K562 (cell line): Measurements from ENCODE around the gene TERB2. TPM values are rescaled to one million over a fixed set of nuclear protein-coding genes. Genes with fewer than 3 reads are reported as not detected.

Experiments
- ATAC-seq: fragments of 200-7000 bp; cut with Tn5 transposase; 3 replicates; pipeline ENCODE4 v1.9.1; 2020; ENCODE audit warnings: moderate library complexity
- BruUV-seq: library from RNA; stranded (reverse); fragments of 400-500 nt; replicated peaks from 2 replicates; lab custom pipeline; 2021; lab: Mats Ljungman, UMichigan
- CTCF ChIA-PET: fragments of 300-600 bp; formaldehyde crosslinking; extraction: SDS; loops from one replicate; lab custom pipeline; 2021; ENCODE audit warnings: low intra/inter-chr PET ratio; lab: Yijun Ruan, JAX
- POLR2A ChIA-PET: fragments of 300-600, 350-650 bp; sonication (Branson Sonifier 250); formaldehyde crosslinking; extraction: SDS; loops from one replicate; lab custom pipeline; 2021; ENCODE audit warnings: antibody characterized with exemption, inconsistent platforms; lab: Yijun Ruan, JAX
- DNase-seq, 4 experiments: peaks; one replicate each; pipeline versions ENCODE4 v3.0.0 to v3.0.0-alpha.2; 2011 to 2018; ENCODE audit warnings: low spot score in 3 of 4, mixed read lengths in 3 of 4; ENCODE audit errors: extremely low read depth in 1 of 4
- FAIRE-seq: peaks from 2 replicates; lab custom pipeline; 2011; peaks lifted over from hg19 to GRCh38; lab: Jason Lieb, UNC
- H2AFZ ChIP-seq: 2 replicates; pipeline ENCODE4 v1.6.0; 2011; ENCODE audit warnings: low read depth, low read length, control low read depth, inconsistent platforms
- H3K27ac ChIP-seq: fragments of 200-600 bp; 3 replicates; pipeline ENCODE4 v1.8.0; 2011; ENCODE audit warnings: low read depth, mild to moderate bottlenecking, control low read depth, inconsistent platforms, low read length, moderate library complexity, mixed read lengths; ENCODE audit errors: extremely low read depth
- H3K27me3 ChIP-seq, 2 experiments: fragments of 300-600 bp in 1 of 2; 2 replicates in 1 of 2; 3 replicates in 1 of 2; pipeline versions ENCODE4 v1.6.0 to v1.8.0; 2011; ENCODE audit warnings: inconsistent platforms in 2 of 2, low read length in 2 of 2, mild to moderate bottlenecking in 1 of 2, mixed read lengths in 1 of 2, moderate library complexity in 1 of 2; ENCODE audit not compliant: control insufficient read depth in 2 of 2, insufficient read depth in 2 of 2
- H3K36me3 ChIP-seq: fragments of 300-600 bp; 3 replicates; pipeline ENCODE4 v1.8.0; 2011; ENCODE audit warnings: mild to moderate bottlenecking, low read length, inconsistent platforms; ENCODE audit not compliant: control insufficient read depth, insufficient read depth
- H3K4me1 ChIP-seq, 2 experiments: fragments of 200-600 bp in 1 of 2; replicated peaks in 1 of 2; 2 replicates in 1 of 2; 3 replicates in 1 of 2; pipeline versions ENCODE4 v1.5.1 to v1.8.0; 2011; ENCODE audit warnings: inconsistent platforms in 2 of 2, low read length in 2 of 2, mild to moderate bottlenecking in 1 of 2, mixed read lengths in 1 of 2, moderate library complexity in 1 of 2; ENCODE audit not compliant: control insufficient read depth in 2 of 2, insufficient read depth in 2 of 2
- H3K4me2 ChIP-seq: 2 replicates; pipeline ENCODE4 v1.6.1; 2011; ENCODE audit warnings: low read length, control low read depth, inconsistent platforms, mixed read lengths; ENCODE audit not compliant: insufficient read depth
- H3K4me3 ChIP-seq: fragments of 200-600 bp; sonication (generic), shearing (Covaris generic); 2 replicates; pipeline ENCODE4 v1.5.1; 2016; ENCODE audit warnings: control low read depth, inconsistent platforms
- H3K79me2 ChIP-seq: fragments of 200-600 bp; 3 replicates; pipeline ENCODE4 v1.8.0; 2011; ENCODE audit warnings: low read length, inconsistent platforms; ENCODE audit not compliant: control insufficient read depth, insufficient read depth
- H3K9ac ChIP-seq, 2 experiments: 2 replicates each; pipeline versions ENCODE4 v1.6.0 to v1.6.1; 2011; ENCODE audit warnings: low read depth in 2 of 2, low read length in 2 of 2, control low read depth in 1 of 2, inconsistent platforms in 1 of 2, mild to moderate bottlenecking in 1 of 2, mixed read lengths in 1 of 2; ENCODE audit not compliant: insufficient read depth in 1 of 2
- H3K9me1 ChIP-seq: one replicate; pipeline ENCODE4 v1.6.0; 2011; ENCODE audit warnings: inconsistent platforms, mild to moderate bottlenecking, low read length, moderate library complexity; ENCODE audit not compliant: control insufficient read depth, insufficient read depth
- H3K9me3 ChIP-seq: replicated peaks from 2 replicates; pipeline ENCODE4 v1.5.1; 2011; ENCODE audit warnings: low read depth, low read length, inconsistent platforms; ENCODE audit not compliant: control insufficient read depth, insufficient read depth
- H4K20me1 ChIP-seq: replicated peaks from 2 replicates; pipeline ENCODE4 v1.6.1; 2011; ENCODE audit warnings: low read length, inconsistent platforms, mixed read lengths; ENCODE audit not compliant: control insufficient read depth, insufficient read depth
- ATF2 ChIP-seq: sonication (generic); formaldehyde crosslinking; IDR thresholded peaks from 2 replicates; pipeline ENCODE4 v1.8.1; 2022; ENCODE audit warnings: missing genetic modification reagents
- BCLAF1 ChIP-seq, 2 experiments: fragments of 450-650 bp in 1 of 2; IDR thresholded peaks; 2 replicates each; pipeline ENCODE4 v1.6.1; 2011 to 2017; ENCODE audit warnings: low read depth in 2 of 2, antibody characterized with exemption in 1 of 2, borderline replicate concordance in 1 of 2, low read length in 1 of 2, mild to moderate bottlenecking in 1 of 2, mixed read lengths in 1 of 2; ENCODE audit not compliant: control insufficient read depth in 1 of 2
- CBX5 ChIP-seq: IDR thresholded peaks from 2 replicates; pipeline ENCODE4 v1.6.1; 2014; ENCODE audit warnings: low read depth, borderline replicate concordance
- COPS2 ChIP-seq: fragments of 450-650 bp; conservative IDR thresholded peaks from 2 replicates; pipeline ENCODE4 v1.6.1; 2016; ENCODE audit warnings: mild to moderate bottlenecking, moderate library complexity
- HDAC2 ChIP-seq: fragments of 450-650 bp; IDR thresholded peaks from 2 replicates; pipeline ENCODE4 v1.6.1; 2016; ENCODE audit warnings: mild to moderate bottlenecking
- HMBOX1 ChIP-seq: sonication (generic); IDR thresholded peaks from 2 replicates; pipeline ENCODE4 v1.6.1; 2016
- HNRNPL ChIP-seq: fragments of 200-400 bp; formaldehyde crosslinking; IDR thresholded peaks from 2 replicates; pipeline ENCODE4 v1.6.1; 2017; ENCODE audit warnings: low read depth, mild to moderate bottlenecking, low read length
- MEIS2 ChIP-seq: fragments of 450-650 bp; IDR thresholded peaks from 2 replicates; pipeline ENCODE4 v1.6.1; 2014; ENCODE audit warnings: mild to moderate bottlenecking; ENCODE audit not compliant: partially characterized antibody
- NUFIP1 ChIP-seq: fragments of 450-650 bp; IDR thresholded peaks from 2 replicates; pipeline ENCODE4 v1.6.1; 2018; ENCODE audit not compliant: partially characterized antibody
- POLR2AphosphoS5 ChIP-seq: IDR thresholded peaks from 2 replicates; pipeline ENCODE4 v1.6.1; 2011; ENCODE audit warnings: mild to moderate bottlenecking, low read depth, low read length, moderate library complexity; ENCODE audit not compliant: control insufficient read depth, insufficient read depth
- PTRF ChIP-seq: fragments of 450-650 bp; IDR thresholded peaks from 2 replicates; pipeline ENCODE4 v1.6.1; 2016; ENCODE audit warnings: mild to moderate bottlenecking, missing genetic modification characterization, missing compliant biosample characterization
- RHOXF2B ChIP-seq: fragments of 250-450 bp; sonication (Bioruptor Pico); conservative IDR thresholded peaks from 2 replicates; pipeline ENCODE4 v1.5.1; 2021
- SREBF1 ChIP-seq: fragments of 150-350 bp; IDR thresholded peaks from 2 replicates; pipeline ENCODE4 v1.6.1; 2014; ENCODE audit warnings: antibody characterized with exemption, low read depth, low read length, borderline replicate concordance
- TEAD1 ChIP-seq, 2 experiments: fragments of 450-650 bp in 1 of 2; sonication (generic) in 1 of 2; formaldehyde crosslinking; IDR thresholded peaks; 2 replicates each; pipeline versions ENCODE4 v1.4.0 to v1.8.0; 2020 to 2022; ENCODE audit warnings: mild to moderate bottlenecking in 2 of 2, missing genetic modification reagents in 1 of 2
- WGBS: fragments of 100-300 bp; shearing (Covaris generic); methylation state at CpG from one replicate; pipeline ENCODE4 v1.1.6; 2016; ENCODE audit warnings: low coverage, mixed read lengths; ENCODE audit not compliant: insufficient coverage; ENCODE audit errors: missing lambda C conversion rate; 5-methylcytosine and 5-hydroxymethylcytosine counted together
- in situ Hi-C: fragments of 300-500 bp; cut with MboI; formaldehyde crosslinking; loops from 4 replicates; pipeline ENCODE4 v1.15.0; 2018; ENCODE audit warnings: inconsistent platforms, mixed read lengths
- intact Hi-C: fragments of 100-400 bp; cut with micrococcal nuclease; formaldehyde crosslinking; loops from 2 replicates; pipeline ENCODE4 v1.14.2; 2022
- polyA plus RNA-seq, 8 experiments: library from polyadenylated mRNA; depleted of rRNA in 4 of 8; stranded (reverse) in 5 of 8; unstranded in 3 of 8; fragments of >200 nt; fragmentation: Nextera tagmentation in 2 of 8; fragmentation: Illumina TruSeq in 1 of 8; extraction: Ambion mirVana in 2 of 8; extraction: Trizol in 1 of 8; gene quantifications; 2 replicates each; pipeline versions ENCODE4 v1.2.1 to v1.2.3, GENCODE V29; 2011 to 2014; ENCODE audit warnings: inconsistent platforms in 1 of 8, missing spikeins in 1 of 8
- total RNA-seq, 7 experiments: library from RNA; depleted of rRNA in 6 of 7; stranded (reverse); fragments of >200 nt in 6 of 7; fragmentation: Illumina TruSeq in 2 of 7; extraction: Trizol in 2 of 7; gene quantifications; 2 replicates each; pipeline versions ENCODE4 v1.2.1 to v1.2.3, GENCODE V29; 2011 to 2021; ENCODE audit warnings: low replicate concordance in 1 of 7
- TF ChIP-seq, protein P1 (sequence below): fragments of 250-450 bp; sonication (Bioruptor Pico); IDR thresholded peaks from 2 replicates; pipeline ENCODE4 v1.8.0; 2022; ENCODE audit warnings: moderate library complexity, mild to moderate bottlenecking, inconsistent platforms

Gene TERB2
- total and polyA plus RNA-seq, 9 of the 15 experiments (the other 6 are each of a cell fraction or from before 2014, with no cell fraction given): not detected

GRCh38 chr15:45023659-45024225 is 67.3 kb downstream of the TERB2 start:
- Histone ChIP-seq H3K27me3 (peaks cover 0 to 6% of the 10 kb centered on the region in 2 experiments; a peak in 2 of 5 replicates), H2AFZ (peak overlapping the region; percentile 97), H3K27ac (peak overlapping the region; percentile 64), H4K20me1 (no peaks in the 10 kb centered on the region), H3K4me1 (peaks cover 21 to 29% of the 10 kb centered on the region in 2 experiments; a peak in 4 of 5 replicates), H3K4me3 (peak overlapping the region; percentile 70), H3K9me1 (no peaks in the 10 kb centered on the region), H3K9ac (peak overlapping the region; percentile 77 to 97), H3K79me2 (peaks cover 35% of the 10 kb centered on the region), H3K4me2 (peak overlapping the region; percentile 93), H3K36me3 (peaks cover 5% of the 10 kb centered on the region; the same call in 2 of the 3 replicates), H3K9me3 (no peaks in the 10 kb centered on the region)
- DNase-seq (peak in 3 of 4 experiments; percentile 17 to 48 (median 32)), FAIRE-seq (peak; percentile 77), ATAC-seq (peak; percentile 31)
- WGBS: 4% methylated on average over 4 of the region's 4 CpGs
- TSS peak; percentile 38 for BruUV-seq
- intact Hi-C loops (no loop called here), in situ Hi-C loops (no loop called here)
- CTCF ChIA-PET: no interaction called here
- POLR2A ChIA-PET: interaction anchor here (0.6 to 1.9 kb wide), 2 partner anchors 12 to 109 kb away, joined by 3 to 4 read pairs; no protein-coding TSS in a partner anchor
- no peak for TF ChIP-seq ATF2 (CRISPR knock-in tag)
- TF ChIP-seq RHOXF2B (CRISPR knock-in tag): no peak
- TF ChIP-seq COPS2: no peak
- no peak for TF ChIP-seq BCLAF1 (IDR thresholded peaks at IDR 0.05; ENCODE audit: borderline replicate concordance in 1 of 2, control insufficient read depth in 1 of 2, low read depth in 2 of 2, low read length in 1 of 2)
- TF ChIP-seq MEIS2: no peak
- no peak for TF ChIP-seq POLR2AphosphoS5
- TF ChIP-seq HDAC2: 0 out of 2 replicates have a peak, but pooled peaks have one; percentile 0
- no peak for TF ChIP-seq SREBF1
- 0 out of 4 replicates have a peak, but pooled peaks of 1 of the 2 experiments have one; percentile 23 for TF ChIP-seq TEAD1 (CRISPR knock-in tag; IDR thresholded peaks at IDR 0.05)
- no peak for TF ChIP-seq CBX5
- no peak for TF ChIP-seq HNRNPL
- TF ChIP-seq NUFIP1: no peak
- no peak for TF ChIP-seq PTRF (tag)
- TF ChIP-seq, protein P1, sequence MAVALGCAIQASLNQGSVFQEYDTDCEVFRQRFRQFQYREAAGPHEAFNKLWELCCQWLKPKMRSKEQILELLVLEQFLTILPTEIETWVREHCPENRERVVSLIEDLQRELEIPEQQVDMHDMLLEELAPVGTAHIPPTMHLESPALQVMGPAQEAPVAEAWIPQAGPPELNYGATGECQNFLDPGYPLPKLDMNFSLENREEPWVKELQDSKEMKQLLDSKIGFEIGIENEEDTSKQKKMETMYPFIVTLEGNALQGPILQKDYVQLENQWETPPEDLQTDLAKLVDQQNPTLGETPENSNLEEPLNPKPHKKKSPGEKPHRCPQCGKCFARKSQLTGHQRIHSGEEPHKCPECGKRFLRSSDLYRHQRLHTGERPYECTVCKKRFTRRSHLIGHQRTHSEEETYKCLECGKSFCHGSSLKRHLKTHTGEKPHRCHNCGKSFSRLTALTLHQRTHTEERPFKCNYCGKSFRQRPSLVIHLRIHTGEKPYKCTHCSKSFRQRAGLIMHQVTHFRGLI (CRISPR knock-in tag): no peak
- no peak for TF ChIP-seq HMBOX1
